Measurements from ENCODE around the gene IFIT1.

DNA sequence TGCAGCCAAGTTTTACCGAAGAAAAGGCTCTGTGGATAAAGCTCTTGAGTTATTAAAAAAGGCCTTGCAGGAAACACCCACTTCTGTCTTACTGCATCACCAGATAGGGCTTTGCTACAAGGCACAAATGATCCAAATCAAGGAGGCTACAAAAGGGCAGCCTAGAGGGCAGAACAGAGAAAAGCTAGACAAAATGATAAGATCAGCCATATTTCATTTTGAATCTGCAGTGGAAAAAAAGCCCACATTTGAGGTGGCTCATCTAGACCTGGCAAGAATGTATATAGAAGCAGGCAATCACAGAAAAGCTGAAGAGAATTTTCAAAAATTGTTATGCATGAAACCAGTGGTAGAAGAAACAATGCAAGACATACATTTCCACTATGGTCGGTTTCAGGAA lies 10.6 kb downstream of the IFIT1 start:
- TF ChIP-seq POLR2A (IDR thresholded peaks at IDR 0.05; ENCODE audit: low read depth, low read length) (no peak), POLR2AphosphoS5 (IDR thresholded peaks at IDR 0.05; ENCODE audit: low read depth, low read length) (no peak)

Measured in GM12892 (cell line).